Transverse colon (tissue), 4 donors: Measurements from ENCODE around the gene KY. TPM values are rescaled to one million over a fixed set of nuclear protein-coding genes. Genes with fewer than 3 reads are reported as not detected.

ENCODE experiments used
- DNase-seq: peaks from one replicate; pipeline ENCODE4 v3.0.0-alpha.2; 2019
- H3K27ac ChIP-seq, 4 donors: fragments of 200-600 bp; sonication (generic); 2 replicates each; pipeline ENCODE4 v1.5.1; 2016 to 2018; ENCODE audit warnings: inconsistent platforms in 4 of 4
- H3K27me3 ChIP-seq: fragments of 200-600 bp; sonication (generic); 2 replicates; pipeline ENCODE4 v1.5.1; 2017; ENCODE audit warnings: inconsistent platforms
- H3K36me3 ChIP-seq, 4 donors: fragments of 200-600 bp; sonication (generic); 2 replicates each; pipeline ENCODE4 v1.5.1; 2017 to 2019; ENCODE audit warnings: inconsistent platforms in 4 of 4
- H3K4me1 ChIP-seq, 4 donors: fragments of 200-600 bp; sonication (generic); 2 replicates each; pipeline ENCODE4 v1.5.1; 2017 to 2020; ENCODE audit warnings: inconsistent platforms in 4 of 4
- H3K4me3 ChIP-seq, 4 donors: fragments of 200-600 bp; sonication (generic); 1 replicate in 1 of 4; 2 replicates in 3 of 4; pipeline versions ENCODE4 v1.5.1 to v1.6.1; 2017 to 2019; ENCODE audit warnings: inconsistent platforms in 4 of 4
- H3K9me3 ChIP-seq, 2 donors: fragments of 200-600 bp; sonication (generic); 2 replicates each; pipeline ENCODE4 v1.5.1; 2017 to 2019; ENCODE audit warnings: inconsistent platforms in 2 of 2
- CTCF ChIP-seq, 5 experiments: fragments of 200-600 bp in 3 of 5; fragments of 450-650 bp in 2 of 5; sonication (generic) in 3 of 5; IDR thresholded peaks; 1 replicate in 2 of 5; 2 replicates in 3 of 5; pipeline ENCODE4 v1.5.1; 2016 to 2017; ENCODE audit warnings: antibody characterized with exemption in 5 of 5, inconsistent platforms in 3 of 5, mild to moderate bottlenecking in 2 of 5, moderate library complexity in 1 of 5
- EP300 ChIP-seq: sonication (generic); formaldehyde crosslinking; IDR thresholded peaks from one replicate; pipeline ENCODE4 v1.6.1; 2017; ENCODE audit warnings: antibody characterized with exemption, low read depth
- POLR2A ChIP-seq: fragments of 450-650 bp; IDR thresholded peaks from one replicate; pipeline ENCODE4 v1.6.1; 2016; ENCODE audit warnings: antibody characterized with exemption, mild to moderate bottlenecking, moderate library complexity
- POLR2AphosphoS5 ChIP-seq, 3 donors: sonication (generic); formaldehyde crosslinking; IDR thresholded peaks; one replicate each; pipeline ENCODE4 v1.6.1; 2016; ENCODE audit warnings: antibody characterized with exemption in 3 of 3
- WGBS, 2 donors: methylation state at CpG; one replicate each; pipeline ENCODE4 v1.1.5; 2018; ENCODE audit warnings: low coverage in 1 of 2; 5-methylcytosine and 5-hydroxymethylcytosine counted together
- in situ Hi-C, 4 donors: fragments of 200-750 bp; cut with MboI; loops; one replicate each; pipeline versions ENCODE4 v1.15.0 to v1.15.1; 2017; ENCODE audit warnings: low sequenced_read_pairs in 3 of 4, low pct_ligation_motif_present in 1 of 4, low pct_unique_long_range_greater_than_20kb in 1 of 4
- intact Hi-C: fragments of 100-400 bp; cut with DNase I; formaldehyde crosslinking; loops from one replicate; pipeline ENCODE4 v1.15.1; 2023; ENCODE audit warnings: low total_unique reads
- total RNA-seq, 4 donors: library from RNA; depleted of rRNA; stranded (reverse); fragments of >200 nt; gene quantifications; one replicate each; pipeline ENCODE4 v1.1.0, GENCODE V29; 2016

KY gene
- total RNA-seq, 4 donors from 2014 or later = 0.41 TPM; not detected in 3

GRCh38 chr3:134620476-134621115, 30.2 kb downstream of the KY start:
- no peaks in the 10 kb centered on the region for H3K9me3 ChIP-seq
- TF ChIP-seq CTCF (IDR thresholded peaks at IDR 0.05) = no peak
- no peak for TF ChIP-seq POLR2AphosphoS5 (IDR thresholded peaks at IDR 0.05)
- TF ChIP-seq EP300 = no peak
- TF ChIP-seq POLR2A = no peak
- H3K4me3 ChIP-seq = no peak overlapping the region
- no peak overlapping the region for H3K27ac ChIP-seq
- no peak for DNase-seq
- 61% methylated on average over 3 of the region's 5 CpGs; no CpG with 5 or more reads in 1 of the 2 donors for WGBS, 2 donors
- no peaks in the 10 kb centered on the region for H3K36me3 ChIP-seq
- intact Hi-C loops = no loop called here
- H3K4me1 ChIP-seq = no peaks in the 10 kb centered on the region
- no peaks in the 10 kb centered on the region for H3K27me3 ChIP-seq
- in situ Hi-C loops = loop anchor here in 1 of 4 donors (25.0 kb wide), 1 partner anchor 1267 kb away; no protein-coding TSS in a partner anchor

DNA sequence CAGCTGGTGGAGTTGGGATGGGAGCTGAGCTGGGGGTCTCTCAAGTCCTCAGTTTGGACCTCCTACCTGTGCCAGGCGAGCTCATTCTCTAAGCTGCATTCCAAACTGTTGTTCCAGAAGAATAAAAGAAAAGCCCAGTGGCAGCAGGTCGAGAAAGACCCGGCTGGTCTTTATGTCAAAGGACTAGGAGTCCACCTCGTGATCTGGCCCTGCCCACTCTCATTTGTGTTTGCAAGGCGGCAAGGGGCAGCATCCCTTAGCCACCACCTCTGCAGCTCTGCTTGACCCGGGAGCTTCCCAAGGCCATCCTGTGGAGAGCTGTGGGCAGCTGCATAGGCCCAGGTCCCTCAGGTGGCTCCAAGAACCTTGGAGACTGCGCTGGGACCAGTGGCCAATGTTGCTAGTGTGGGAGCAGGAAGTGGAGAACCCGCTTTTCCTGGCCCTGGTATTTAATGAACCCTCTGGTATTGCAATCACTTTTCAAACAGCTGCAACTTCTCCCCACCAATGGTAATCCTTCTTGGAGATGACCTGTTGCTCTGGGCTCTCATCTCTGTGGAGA, 30.9 kb downstream of the KY start:
- TF ChIP-seq POLR2AphosphoS5 (IDR thresholded peaks at IDR 0.05) = no peak
- no peak for TF ChIP-seq EP300
- no peak for TF ChIP-seq POLR2A
- no peak for TF ChIP-seq CTCF (IDR thresholded peaks at IDR 0.05)
- in situ Hi-C loops = loop anchor here in 1 of 4 donors (25.0 kb wide), 1 partner anchor 1267 kb away; no protein-coding TSS in a partner anchor
- intact Hi-C loops = no loop called here
- Histone ChIP-seq H3K36me3 (no peaks in the 10 kb centered on the region), H3K9me3 (no peaks in the 10 kb centered on the region), H3K4me3 (no peak overlapping the region), H3K27ac (no peak overlapping the region), H3K27me3 (no peaks in the 10 kb centered on the region), H3K4me1 (no peaks in the 10 kb centered on the region)
- 88 to 100% methylated on average over 1 to 8 of the region's 8 CpGs for WGBS, 2 donors
- DNase-seq = no peak

DNA sequence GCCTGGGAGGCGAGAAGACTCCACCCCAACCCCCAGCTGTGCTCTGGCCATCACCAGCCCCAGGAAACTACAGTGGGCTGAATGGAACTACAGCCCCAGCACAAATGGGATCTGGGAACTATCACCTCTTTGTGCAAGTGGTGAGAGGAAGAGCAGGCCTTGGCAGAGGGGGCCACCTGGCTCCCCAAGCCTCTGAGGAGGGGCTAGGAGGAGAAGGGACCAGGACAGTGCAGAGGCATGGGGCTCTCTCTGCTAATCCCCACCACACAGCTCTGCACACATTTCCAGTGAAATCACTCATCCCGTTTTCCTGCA, 31.6 kb downstream of the KY start:
- 80% methylated on average over 2 of the region's 2 CpGs; no CpG with 5 or more reads in 1 of the 2 donors for WGBS, 2 donors
- Histone ChIP-seq H3K27me3 (no peaks in the 10 kb centered on the region), H3K4me3 (no peak overlapping the region), H3K4me1 (no peaks in the 10 kb centered on the region), H3K36me3 (no peaks in the 10 kb centered on the region), H3K27ac (no peak overlapping the region), H3K9me3 (no peaks in the 10 kb centered on the region)
- in situ Hi-C loops = loop anchor here in 1 of 4 donors (25.0 kb wide), 1 partner anchor 1268 kb away; no protein-coding TSS in a partner anchor
- intact Hi-C loops = no loop called here
- no peak for DNase-seq
- TF ChIP-seq POLR2AphosphoS5 (IDR thresholded peaks at IDR 0.05) = no peak

DNA sequence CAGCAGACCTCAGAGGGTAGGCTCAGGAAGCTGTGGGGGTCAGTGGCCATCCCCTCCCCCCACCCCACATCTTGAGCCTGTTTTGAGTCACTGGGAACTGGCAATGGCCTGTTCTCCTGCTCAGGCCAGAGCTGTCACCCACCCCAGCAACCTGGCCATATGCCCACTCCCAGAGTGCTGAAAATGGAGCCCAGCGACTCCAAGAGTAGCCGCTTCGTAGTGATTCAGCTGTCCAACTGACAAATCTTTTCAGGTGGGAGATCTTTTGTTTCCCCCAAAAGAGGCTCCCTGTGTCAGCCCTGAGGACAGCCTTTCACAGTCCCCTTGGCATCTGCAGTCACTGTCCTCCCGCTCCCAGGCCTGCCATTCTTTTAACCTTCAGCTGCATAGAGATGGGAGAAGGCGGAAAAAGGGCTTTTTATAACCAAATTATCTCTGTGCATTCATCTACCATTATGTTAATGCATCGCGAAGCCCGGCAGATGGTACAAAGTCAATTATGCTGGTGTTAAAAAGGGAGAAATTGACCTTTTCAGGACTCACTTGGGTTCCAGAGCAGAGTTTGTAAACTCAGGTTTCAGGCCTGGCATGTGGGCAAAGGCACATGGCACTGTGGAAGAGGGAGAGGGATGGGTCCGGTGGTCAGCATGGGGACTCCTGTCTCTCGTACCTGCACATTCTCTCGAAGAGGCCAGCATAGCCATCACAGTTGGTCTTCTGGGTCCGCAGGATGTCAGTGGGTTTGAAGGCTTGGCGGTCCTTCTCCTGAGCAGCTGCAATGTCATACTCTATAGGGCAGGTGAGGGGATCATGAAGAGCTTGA, 32.1 kb downstream of the KY start:
- H3K27me3 ChIP-seq = no peaks in the 10 kb centered on the region
- intact Hi-C loops = no loop called here
- H3K36me3 ChIP-seq = no peaks in the 10 kb centered on the region
- no peaks in the 10 kb centered on the region for H3K4me1 ChIP-seq
- in situ Hi-C loops = loop anchor here in 1 of 4 donors (25.0 kb wide), 1 partner anchor 1269 kb away; no protein-coding TSS in a partner anchor
- H3K9me3 ChIP-seq = no peaks in the 10 kb centered on the region
- 93 to 96% methylated on average over 5 to 13 of the region's 13 CpGs for WGBS, 2 donors
- TF ChIP-seq CTCF (IDR thresholded peaks at IDR 0.05) = no peak
- TF ChIP-seq EP300 = no peak
- no peak for TF ChIP-seq POLR2A
- no peak for TF ChIP-seq POLR2AphosphoS5 (IDR thresholded peaks at IDR 0.05)
- H3K27ac ChIP-seq = no peak overlapping the region
- no peak overlapping the region for H3K4me3 ChIP-seq
- no peak for DNase-seq
